SK-N-MC (cell line): ENCODE data around the gene ITPRIPL1.

Experiments
- EZH2 ChIP-seq: fragments of 200-600 bp; sonication (generic); IDR thresholded peaks from one replicate; pipeline ENCODE4 v1.6.1; 2017; ENCODE audit warnings: antibody characterized with exemption
- POLR2AphosphoS5 ChIP-seq: IDR thresholded peaks from 2 replicates; pipeline ENCODE4 v1.6.1; 2012; ENCODE audit warnings: mild to moderate bottlenecking, low read depth, low read length, borderline replicate concordance

DNA sequence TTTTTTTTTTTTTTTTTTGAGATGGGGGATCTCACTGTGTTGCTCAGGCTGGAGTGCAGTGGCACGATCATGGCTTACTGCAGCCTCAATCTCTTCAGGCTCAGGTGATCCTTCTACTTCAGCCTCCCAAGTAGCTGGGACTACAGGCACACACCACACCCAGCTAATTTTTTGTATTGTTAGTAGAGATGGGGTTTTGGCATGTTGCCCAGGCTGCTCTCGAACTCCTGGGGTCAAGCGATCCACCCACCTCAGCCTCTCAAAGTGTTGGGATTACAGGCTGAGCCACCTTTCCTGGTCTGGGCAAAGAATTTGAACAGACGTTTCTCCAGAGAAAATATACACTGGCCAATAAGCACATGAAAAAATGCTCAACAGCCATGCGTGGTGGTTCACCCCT, 16.9 kb upstream of the ITPRIPL1 start:
- TF ChIP-seq EZH2 (no peak), POLR2AphosphoS5 (no peak)
